Ammon's horn (tissue), 1 donor: ENCODE results near the gene SPEF1.

Experiments
- DNase-seq: peaks from one replicate; pipeline ENCODE4 v3.0.0-alpha.2; 2016; ENCODE audit warnings: low spot score

SPEF1 gene

GRCh38 chr20:3747471-3747870, 33.8 kb downstream of the SPEF1 start:
- DNase-seq, result no peak

GRCh38 chr20:3745686-3746173, 35.5 kb downstream of the SPEF1 start:
- no peak for DNase-seq

GRCh38 chr20:3744806-3745685, 36.2 kb downstream of the SPEF1 start:
- DNase-seq, result no peak

- DNase-seq, result no peak
These were observed 37.2 kb downstream of the SPEF1 start for GRCh38 chr20:3744037-3744436.

GRCh38 chr20:3743251-3743650, 38.0 kb downstream of the SPEF1 start:
- DNase-seq, result no peak

- DNase-seq, result no peak
These were observed 39.3 kb downstream of the SPEF1 start for GRCh38 chr20:3741836-3742458.

- no peak for DNase-seq
These were observed 40.5 kb downstream of the SPEF1 start for GRCh38 chr20:3740615-3741301.

GRCh38 chr20:3739926-3740451, 41.3 kb downstream of the SPEF1 start:
- no peak for DNase-seq

- DNase-seq, result no peak
These were observed 42.0 kb downstream of the SPEF1 start for GRCh38 chr20:3739054-3739925.

GRCh38 chr20:3738111-3739053, 42.9 kb downstream of the SPEF1 start:
- no peak for DNase-seq

- no peak for DNase-seq
These were observed 45.5 kb downstream of the SPEF1 start for GRCh38 chr20:3735768-3736167.

- no peak for DNase-seq
These were observed 47.0 kb downstream of the SPEF1 start for GRCh38 chr20:3734111-3734843.

GRCh38 chr20:3733119-3733995, 47.9 kb downstream of the SPEF1 start:
- DNase-seq, result no peak

- no peak for DNase-seq
These were observed 48.7 kb downstream of the SPEF1 start, which contains the start of gene HSPA12B for GRCh38 chr20:3732327-3733118. HSPA12B (plus strand) TSS chr20:3732685; CDS start chr20:3738675, 5,990 bp downstream.

- DNase-seq, result no peak
These were observed 49.3 kb downstream of the SPEF1 start for GRCh38 chr20:3731944-3732326.

GRCh38 chr20:3730803-3731672, 50.2 kb downstream of the SPEF1 start:
- no peak for DNase-seq
